Measurements from ENCODE around the gene TMEM266.

The TMEM266 gene

DNA sequence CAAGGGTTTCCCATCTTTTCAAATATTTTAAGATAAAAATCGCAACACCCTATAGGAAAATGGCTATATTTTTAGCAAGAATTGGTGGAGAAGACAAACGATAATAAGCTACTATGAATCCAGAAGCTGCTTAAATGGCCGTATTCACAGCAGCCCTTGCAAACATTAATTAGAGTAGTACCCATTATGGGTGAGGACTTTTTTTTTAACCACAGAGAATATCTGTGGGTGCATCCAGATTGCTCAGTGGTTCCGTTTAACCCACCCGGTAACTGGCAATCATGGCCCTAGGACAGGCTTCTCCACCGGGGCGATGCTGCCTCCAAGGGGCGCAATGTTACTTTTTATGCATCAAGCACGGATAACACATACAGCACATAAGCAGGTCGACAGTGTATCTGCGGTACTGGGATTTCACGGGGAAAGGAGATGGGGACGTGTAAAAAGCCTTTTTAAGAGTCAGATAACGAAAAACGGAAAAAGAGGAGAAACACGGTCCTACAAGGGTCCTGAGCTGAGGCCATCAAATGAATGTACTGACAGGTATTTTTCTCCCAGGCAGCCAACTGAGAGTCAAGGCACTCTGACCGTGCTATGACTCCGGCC lies 968 bp upstream of the TMEM266 start:
- FAIRE-seq: no peak
- no peak for DNase-seq (ENCODE audit: insufficient read length, low spot score)
- TF ChIP-seq, protein P1, sequence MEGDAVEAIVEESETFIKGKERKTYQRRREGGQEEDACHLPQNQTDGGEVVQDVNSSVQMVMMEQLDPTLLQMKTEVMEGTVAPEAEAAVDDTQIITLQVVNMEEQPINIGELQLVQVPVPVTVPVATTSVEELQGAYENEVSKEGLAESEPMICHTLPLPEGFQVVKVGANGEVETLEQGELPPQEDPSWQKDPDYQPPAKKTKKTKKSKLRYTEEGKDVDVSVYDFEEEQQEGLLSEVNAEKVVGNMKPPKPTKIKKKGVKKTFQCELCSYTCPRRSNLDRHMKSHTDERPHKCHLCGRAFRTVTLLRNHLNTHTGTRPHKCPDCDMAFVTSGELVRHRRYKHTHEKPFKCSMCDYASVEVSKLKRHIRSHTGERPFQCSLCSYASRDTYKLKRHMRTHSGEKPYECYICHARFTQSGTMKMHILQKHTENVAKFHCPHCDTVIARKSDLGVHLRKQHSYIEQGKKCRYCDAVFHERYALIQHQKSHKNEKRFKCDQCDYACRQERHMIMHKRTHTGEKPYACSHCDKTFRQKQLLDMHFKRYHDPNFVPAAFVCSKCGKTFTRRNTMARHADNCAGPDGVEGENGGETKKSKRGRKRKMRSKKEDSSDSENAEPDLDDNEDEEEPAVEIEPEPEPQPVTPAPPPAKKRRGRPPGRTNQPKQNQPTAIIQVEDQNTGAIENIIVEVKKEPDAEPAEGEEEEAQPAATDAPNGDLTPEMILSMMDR (IDR thresholded peaks at IDR 0.05; ENCODE audit: insufficient read depth, missing control alignments): peak; percentile 19

- TF ChIP-seq, protein P1 (IDR thresholded peaks at IDR 0.05; ENCODE audit: insufficient read depth, missing control alignments): no peak
- FAIRE-seq: no peak
- no peak for DNase-seq (ENCODE audit: insufficient read length, low spot score)
Observed at GRCh38 chr15:76060118-76060989, 569 bp downstream of the TMEM266 start.

DNA sequence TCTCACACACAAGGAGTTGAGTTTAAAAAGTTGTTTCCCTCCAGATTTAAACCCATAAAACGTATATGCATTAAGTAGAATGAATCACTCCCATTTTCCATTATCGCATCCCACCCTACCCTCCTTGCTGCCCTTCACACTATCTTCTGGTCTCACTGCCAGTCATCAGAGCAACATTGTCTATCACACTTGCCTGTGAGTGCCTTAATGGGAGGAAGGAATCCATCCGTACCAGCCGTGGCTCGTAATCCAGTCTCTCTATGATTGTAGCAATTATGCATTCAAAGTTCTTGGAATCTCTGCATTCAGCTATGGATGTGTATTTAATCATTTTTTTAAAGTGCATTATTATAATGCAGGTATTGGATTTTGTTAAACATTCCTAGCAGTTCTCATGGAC lies 1.9 kb downstream of the TMEM266 start:
- TF ChIP-seq, protein P1 (IDR thresholded peaks at IDR 0.05; ENCODE audit: insufficient read depth, missing control alignments): no peak
- DNase-seq (ENCODE audit: insufficient read length, low spot score) (no peak), FAIRE-seq (no peak)

DNA sequence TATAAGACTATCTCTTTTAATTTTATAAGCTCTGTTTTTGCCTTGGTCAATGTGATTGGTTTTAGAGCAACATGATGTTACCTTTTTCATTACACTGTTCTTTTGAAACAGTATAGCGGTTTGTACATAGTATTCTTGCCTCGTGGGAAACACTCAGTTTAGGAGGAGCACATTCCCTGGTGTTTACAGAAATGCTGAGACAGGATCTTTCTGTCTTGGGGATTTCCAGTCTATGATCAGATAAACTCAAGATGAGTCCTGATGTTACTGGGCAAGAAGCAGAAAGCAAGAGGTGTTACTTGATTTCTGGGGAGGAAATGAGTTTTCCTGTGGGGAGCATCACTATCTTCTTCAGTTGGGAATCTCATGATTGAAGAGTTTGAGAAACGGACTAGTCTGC lies 2.5 kb downstream of the TMEM266 start:
- TF ChIP-seq, protein P1 (IDR thresholded peaks at IDR 0.05; ENCODE audit: insufficient read depth, missing control alignments): no peak
- DNase-seq (ENCODE audit: insufficient read length, low spot score) (no peak), FAIRE-seq (no peak)

DNA sequence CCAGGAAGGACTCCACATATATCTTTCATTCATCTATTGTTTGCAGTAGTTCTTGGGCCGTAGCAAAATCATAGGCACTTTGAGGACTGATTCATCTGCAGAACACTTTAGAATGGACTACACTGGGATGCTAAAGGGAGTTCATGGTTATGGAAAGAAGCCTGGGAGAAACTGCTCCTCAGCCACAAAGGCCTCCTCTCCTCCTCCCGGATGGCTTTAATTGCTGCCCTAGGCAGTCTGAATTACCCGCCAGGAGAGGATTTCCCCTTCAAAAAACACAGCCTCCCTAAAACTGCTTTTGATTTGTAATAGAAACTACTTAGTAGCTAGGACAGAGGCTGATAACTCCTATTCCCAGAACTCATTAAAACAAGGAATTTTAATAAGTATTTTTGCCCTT lies 4.6 kb downstream of the TMEM266 start:
- TF ChIP-seq, protein P1 (IDR thresholded peaks at IDR 0.05; ENCODE audit: insufficient read depth, missing control alignments): no peak
- DNase-seq (ENCODE audit: insufficient read length, low spot score) (no peak), FAIRE-seq (no peak)

DNA sequence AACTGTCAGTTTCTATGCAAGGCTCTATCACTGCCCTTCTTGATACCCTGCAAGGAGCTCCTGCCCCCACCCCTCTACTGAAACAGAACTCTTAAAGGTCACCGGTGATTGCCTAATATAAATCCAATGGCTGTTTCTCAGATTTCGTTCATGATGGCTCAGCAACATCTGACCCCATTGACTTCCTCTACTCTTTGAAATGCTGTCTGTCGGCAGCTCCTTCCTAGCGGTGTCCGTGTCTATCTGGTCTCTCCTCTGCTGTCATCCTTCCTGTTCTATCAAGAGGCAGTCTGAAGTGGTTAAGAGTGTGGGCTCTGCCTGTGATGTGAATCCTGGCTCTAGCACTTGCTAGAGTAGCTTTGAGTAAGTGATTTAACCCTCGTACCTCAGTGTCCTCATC lies 5.5 kb downstream of the TMEM266 start:
- TF ChIP-seq, protein P1 (IDR thresholded peaks at IDR 0.05; ENCODE audit: insufficient read depth, missing control alignments): no peak
- DNase-seq (ENCODE audit: insufficient read length, low spot score): no peak
- FAIRE-seq: no peak

- TF ChIP-seq, protein P1 (IDR thresholded peaks at IDR 0.05; ENCODE audit: insufficient read depth, missing control alignments): no peak
- FAIRE-seq (no peak), DNase-seq (ENCODE audit: insufficient read length, low spot score) (no peak)
Observed at GRCh38 chr15:76065793-76066192, 6.0 kb downstream of the TMEM266 start.

All from D721Med (cell line).